Amniotic stem cell (primary cell): ENCODE results near the gene CSTA.

ENCODE experiments used
- DNase-seq: peaks from one replicate; lab custom pipeline; 2025; lab: John Stamatoyannopoulos, UW

Gene CSTA

DNA sequence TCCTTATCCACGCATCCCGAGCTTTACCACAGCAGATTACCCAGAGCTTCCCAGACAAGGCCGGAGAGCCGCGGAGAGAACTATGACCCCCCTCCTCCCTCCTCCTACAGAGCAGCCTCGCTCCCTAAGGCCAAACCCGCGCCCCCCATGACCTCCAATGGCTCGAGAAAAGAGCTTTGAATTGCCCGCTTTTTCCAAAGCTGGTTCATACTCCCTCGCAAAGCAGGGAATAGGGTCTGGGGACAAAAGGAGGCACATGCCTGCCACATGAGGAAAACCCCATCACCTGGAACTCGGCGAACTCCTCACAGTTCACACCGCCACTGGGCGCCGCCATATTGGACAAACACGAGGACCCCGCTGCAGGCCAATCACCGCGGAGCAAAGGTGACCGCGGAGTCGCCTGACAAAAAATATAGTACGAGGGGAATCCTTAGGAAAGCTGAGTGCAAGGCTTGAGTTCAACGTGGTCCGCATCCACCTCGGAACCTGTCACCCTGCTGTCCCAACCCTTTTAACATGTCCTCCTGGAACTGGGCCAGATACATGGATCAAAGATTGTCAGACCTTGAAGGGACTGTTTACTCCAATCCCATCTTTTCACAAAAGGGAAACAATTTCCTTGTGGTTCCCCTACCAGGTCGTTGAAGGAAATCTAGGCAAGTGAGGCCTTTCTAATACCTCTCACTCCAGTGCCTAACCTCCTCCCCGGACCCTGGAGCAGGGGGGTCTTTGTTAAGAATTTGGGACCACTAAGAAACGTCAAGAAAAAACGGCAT is 58.0 kb downstream of the CSTA start, which contains the start of gene MIX23:
TSS of gene MIX23 (minus strand) at position 344 of the 779 bp plus-strand sequence. CDS start at position 337, 7 bp downstream.
- DNase-seq, result peak; percentile 53

DNA sequence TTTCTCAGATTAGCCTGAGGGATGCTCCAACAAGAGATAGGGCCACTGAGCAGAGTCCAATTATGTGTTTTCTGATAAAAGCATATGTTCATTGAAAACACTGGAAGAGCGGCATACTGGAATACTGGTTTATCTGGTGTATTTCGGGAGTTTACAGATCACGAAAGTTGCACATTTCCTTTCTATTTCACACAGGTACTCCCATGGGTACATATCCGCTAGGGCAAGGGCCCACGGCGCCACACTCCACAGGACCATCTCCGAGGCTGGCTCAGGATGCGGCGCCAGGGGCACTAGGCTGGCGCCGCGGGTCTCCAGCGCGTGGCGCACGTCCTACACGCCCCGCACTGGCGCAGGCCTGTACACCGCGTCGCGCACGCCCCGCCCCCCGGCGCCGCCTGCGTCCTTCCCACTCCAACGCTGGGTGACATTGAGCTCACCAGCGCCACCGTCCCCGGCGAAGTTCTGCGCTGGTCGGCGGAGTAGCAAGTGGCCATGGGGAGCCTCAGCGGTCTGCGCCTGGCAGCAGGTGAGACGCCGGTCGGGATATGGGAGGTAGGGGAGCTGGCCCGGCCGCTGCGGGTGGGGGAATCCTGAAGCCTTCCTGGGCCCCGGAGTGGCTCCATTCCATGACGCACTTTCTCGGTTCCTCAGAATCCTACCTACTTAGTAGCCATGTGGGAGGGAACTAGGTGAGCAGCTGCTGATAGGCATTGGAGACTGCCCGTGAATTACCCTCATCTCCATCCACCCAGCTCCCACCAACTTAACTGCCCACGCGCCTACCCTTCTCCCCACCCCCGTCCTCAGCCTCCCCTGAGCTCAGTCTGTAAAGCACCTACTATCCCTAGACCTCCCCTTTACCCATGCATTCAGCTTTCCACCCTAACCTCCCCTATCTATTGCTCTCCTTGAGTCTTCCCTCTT is 59.0 kb downstream of the CSTA start, which contains the start of gene FAM162A:
TSS of gene FAM162A (plus strand) at position 412 of the 927 bp plus-strand sequence. CDS start at position 496, 84 bp downstream.
- DNase-seq, result peak; percentile 68

- DNase-seq, result no peak
Observed at GRCh38 chr3:122387709-122388108, 62.7 kb downstream of the CSTA start.

DNA sequence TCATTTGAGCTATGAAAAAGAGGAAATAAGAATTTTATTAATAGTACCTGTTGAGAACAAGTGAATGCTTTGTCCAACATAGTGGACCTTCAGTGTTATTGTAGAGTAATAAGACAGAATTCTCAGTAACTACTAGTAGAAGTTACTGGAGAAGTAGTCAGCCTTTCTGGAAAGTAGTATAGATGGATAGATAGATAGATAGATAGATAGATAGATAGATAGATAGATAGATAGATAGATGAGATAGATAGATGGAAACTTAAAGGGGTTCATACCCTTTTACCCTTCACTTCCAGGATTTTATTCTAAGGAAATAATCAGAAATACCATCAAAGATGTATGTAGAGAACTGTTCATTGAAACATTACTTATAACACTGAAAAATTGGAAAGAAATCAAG is 64.1 kb downstream of the CSTA start:
- DNase-seq, result no peak

DNA sequence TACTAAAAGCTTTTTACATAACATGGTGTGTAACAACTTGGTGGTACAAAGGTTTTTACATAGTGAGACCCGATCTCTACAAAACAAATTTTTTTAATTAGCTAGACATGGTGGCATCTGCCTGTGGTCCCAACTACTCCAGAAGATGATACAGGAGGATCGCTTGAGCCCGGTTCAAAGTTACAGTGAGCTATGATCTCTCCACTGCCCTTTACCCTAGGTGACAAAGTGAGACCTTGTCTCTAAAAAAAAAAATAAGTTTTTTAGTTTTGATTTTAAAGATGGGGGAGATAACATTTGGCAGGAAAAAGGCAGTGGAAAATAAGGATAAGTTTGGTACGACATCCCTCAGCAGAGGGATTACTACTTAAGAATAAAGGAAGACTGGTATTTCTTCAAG is 64.8 kb downstream of the CSTA start:
- no peak for DNase-seq

DNA sequence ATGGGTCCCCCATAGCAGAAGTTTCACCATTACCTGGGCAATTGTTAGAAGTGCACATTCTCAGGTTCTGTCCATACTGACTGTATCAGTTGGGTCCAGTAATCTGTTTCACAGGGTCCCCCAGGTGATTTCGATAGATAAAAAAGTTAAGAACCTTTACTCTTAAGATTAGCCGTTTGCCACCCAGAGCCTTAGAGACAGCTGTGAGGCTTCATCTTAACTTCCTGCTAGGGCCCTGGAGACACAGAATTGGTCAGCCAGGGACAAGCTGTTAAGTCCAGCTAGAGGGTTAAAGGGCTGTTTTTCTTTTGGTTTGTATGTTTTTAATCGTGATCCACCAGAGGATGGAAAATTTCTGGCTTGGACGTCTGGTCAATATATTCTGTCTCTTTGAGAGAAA is 65.6 kb downstream of the CSTA start:
- no peak for DNase-seq
